Measurements from ENCODE around the gene WBP11. TPM values are rescaled to one million over a fixed set of nuclear protein-coding genes. Genes with fewer than 3 reads are reported as not detected.

The WBP11 gene
- total RNA-seq, 4 donors from 2014 or later: 16.0 to 21.4 (median 18.2) TPM

- H3K4me3 ChIP-seq: no peak overlapping the region
- H3K9me3 ChIP-seq: no peaks in the 10 kb centered on the region
- no peaks in the 10 kb centered on the region for H3K36me3 ChIP-seq
- no peak for DNase-seq
- intact Hi-C loops (cut with DNase I): no loop called here
- no peaks in the 10 kb centered on the region for H3K4me1 ChIP-seq
- no peak for TF ChIP-seq POLR2A (IDR thresholded peaks at IDR 0.05)
- TF ChIP-seq CTCF (IDR thresholded peaks at IDR 0.05): no peak
- H3K27me3 ChIP-seq: no peaks in the 10 kb centered on the region
- H3K27ac ChIP-seq: no peak overlapping the region
Observed at GRCh38 chr12:14834509-14834908, 31.2 kb upstream of the WBP11 start.

GRCh38 chr12:14833952-14834351 is 30.7 kb upstream of the WBP11 start:
- intact Hi-C loops (cut with DNase I): no loop called here
- Histone ChIP-seq H3K27ac (no peak overlapping the region), H3K4me3 (no peak overlapping the region), H3K4me1 (no peaks in the 10 kb centered on the region), H3K9me3 (no peaks in the 10 kb centered on the region), H3K36me3 (no peaks in the 10 kb centered on the region), H3K27me3 (no peaks in the 10 kb centered on the region)
- no peak for DNase-seq
- 5 to 50% methylated on average over 1 of the region's 1 CpG for WGBS, 2 donors
- no peak for TF ChIP-seq CTCF (IDR thresholded peaks at IDR 0.05)
- TF ChIP-seq POLR2A (IDR thresholded peaks at IDR 0.05): no peak

- Histone ChIP-seq H3K27me3 (no peaks in the 10 kb centered on the region), H3K9me3 (no peaks in the 10 kb centered on the region), H3K4me1 (no peaks in the 10 kb centered on the region), H3K36me3 (no peaks in the 10 kb centered on the region), H3K4me3 (no peak overlapping the region), H3K27ac (no peak overlapping the region)
- intact Hi-C loops (cut with DNase I): no loop called here
- 75 to 79% methylated on average over 3 of the region's 3 CpGs for WGBS, 2 donors
- DNase-seq: no peak
- TF ChIP-seq CTCF (IDR thresholded peaks at IDR 0.05) (no peak), POLR2A (IDR thresholded peaks at IDR 0.05) (no peak)
Observed at GRCh38 chr12:14833336-14833735, 30.1 kb upstream of the WBP11 start.

- TF ChIP-seq POLR2A (IDR thresholded peaks at IDR 0.05) (no peak), CTCF (IDR thresholded peaks at IDR 0.05) (no peak)
- Histone ChIP-seq H3K4me3 (no peak overlapping the region), H3K4me1 (peaks cover 0 to 6% (median 0%) of the 10 kb centered on the region in 3 donors), H3K9me3 (no peaks in the 10 kb centered on the region), H3K27ac (no peak overlapping the region), H3K27me3 (no peaks in the 10 kb centered on the region), H3K36me3 (no peaks in the 10 kb centered on the region)
- no peak for DNase-seq
- intact Hi-C loops (cut with DNase I): no loop called here
Observed at GRCh38 chr12:14828892-14829291, 25.6 kb upstream of the WBP11 start.

- H3K4me3 ChIP-seq: no peak overlapping the region
- peak overlapping the region in 2 of 4 donors; percentile 14 to 16 for H3K27ac ChIP-seq
- H3K36me3 ChIP-seq: no peaks in the 10 kb centered on the region
- no peaks in the 10 kb centered on the region for H3K27me3 ChIP-seq
- intact Hi-C loops (cut with DNase I): no loop called here
- 79 to 85% methylated on average over 2 of the region's 2 CpGs for WGBS, 2 donors
- TF ChIP-seq POLR2A (IDR thresholded peaks at IDR 0.05): no peak
- no peak for TF ChIP-seq CTCF (IDR thresholded peaks at IDR 0.05)
- DNase-seq: no peak
- peaks cover 0 to 6% (median 0%) of the 10 kb centered on the region in 3 donors for H3K4me1 ChIP-seq
- H3K9me3 ChIP-seq: no peaks in the 10 kb centered on the region
Observed at GRCh38 chr12:14827043-14827442, 23.8 kb upstream of the WBP11 start.
